ENCODE results near the gene ZNF485.

- TF ChIP-seq CTCF (IDR thresholded peaks at IDR 0.05) (no peak), SIN3A (IDR thresholded peaks at IDR 0.05; ENCODE audit: borderline replicate concordance, insufficient read depth, low read depth, low read length) (no peak), POLR2AphosphoS5 (IDR thresholded peaks at IDR 0.05; ENCODE audit: low read depth, low read length) (no peak)
These were observed 31.3 kb upstream of the ZNF485 start for GRCh38 chr10:43574906-43575305.

All from Panc1 (cell line).